ENCODE data around the gene RBMS3.

The RBMS3 gene

DNA sequence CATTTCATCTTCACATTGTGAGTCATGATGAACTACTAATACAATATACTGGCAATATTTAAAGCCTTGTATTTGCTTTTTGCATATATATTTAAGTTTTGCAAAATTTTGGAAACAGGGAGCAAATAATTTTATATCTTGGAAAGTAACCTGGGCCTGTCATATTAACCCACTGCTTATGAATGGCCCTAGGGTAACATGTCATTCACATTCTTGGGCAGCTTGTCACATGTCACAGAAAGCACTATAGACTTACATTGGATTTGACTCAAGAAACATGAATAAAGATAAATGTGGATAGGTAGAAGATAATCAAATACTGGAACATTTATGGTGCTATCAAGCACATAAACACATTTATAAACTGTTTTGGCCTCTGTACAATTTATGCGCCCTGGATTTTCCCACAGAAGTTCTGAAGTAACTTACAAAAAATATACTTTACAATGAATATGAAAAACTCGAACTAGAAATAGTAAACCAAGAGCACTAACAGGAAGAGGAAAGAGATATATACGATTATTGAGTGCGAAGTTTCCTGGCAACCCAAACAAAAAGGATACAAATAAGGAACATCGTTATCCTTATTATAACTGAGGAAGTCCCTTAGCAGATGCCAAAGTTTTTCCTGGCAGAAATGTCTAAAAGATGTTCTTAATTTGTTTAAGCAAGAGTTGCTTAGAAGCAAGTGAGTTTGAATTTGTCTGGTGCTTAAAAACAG lies 257.2 kb downstream of the RBMS3 start:
- no peak for DNase-seq

DNA sequence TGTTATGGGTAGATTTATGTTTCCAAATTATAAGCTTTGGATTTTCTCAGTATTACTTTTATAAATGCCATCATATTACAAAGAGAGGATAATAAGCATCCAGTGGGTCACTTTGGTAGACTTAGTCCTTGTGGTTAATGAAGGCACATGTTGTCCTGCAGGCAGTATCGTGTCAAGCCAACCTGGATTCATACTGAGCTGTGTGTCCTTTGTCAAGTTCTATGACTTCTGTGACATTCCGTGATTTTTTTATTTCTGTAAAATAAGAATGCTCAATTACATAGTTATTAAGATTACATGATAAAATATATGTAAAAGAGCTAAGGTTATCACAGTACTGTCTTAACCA lies 257.7 kb downstream of the RBMS3 start:
- no peak for DNase-seq

- no peak for DNase-seq
These were observed 259.7 kb downstream of the RBMS3 start for GRCh38 chr3:29540544-29540943.

DNA sequence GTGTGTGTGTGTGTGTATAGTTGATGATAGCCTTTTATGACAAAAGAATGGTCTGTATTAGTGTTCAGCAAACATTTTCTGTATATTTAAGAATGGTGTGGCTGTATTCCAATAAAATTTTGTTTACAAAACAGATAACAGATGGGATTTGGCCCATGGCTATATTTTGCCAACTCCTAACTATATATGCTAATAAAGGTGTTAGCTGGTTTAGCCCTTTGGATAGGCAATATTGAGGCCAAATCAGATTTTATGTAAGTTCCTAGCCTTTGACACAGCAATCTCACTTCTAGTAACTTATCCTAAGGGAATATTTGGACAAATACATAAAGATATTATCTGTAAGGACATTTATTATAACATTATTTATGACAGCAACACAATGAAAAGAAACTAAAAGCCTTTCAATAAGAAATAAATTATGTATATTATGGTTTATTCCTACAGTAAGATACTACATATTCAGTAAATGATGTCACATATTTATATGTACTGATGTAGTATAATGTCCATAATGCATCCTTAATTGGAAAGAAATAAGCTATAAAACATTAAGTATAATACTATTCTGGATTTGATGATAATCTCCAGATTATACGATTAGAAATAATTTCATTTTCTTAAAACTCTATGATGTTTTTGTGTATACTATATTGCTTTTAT lies 264.0 kb downstream of the RBMS3 start:
- no peak for DNase-seq

DNA sequence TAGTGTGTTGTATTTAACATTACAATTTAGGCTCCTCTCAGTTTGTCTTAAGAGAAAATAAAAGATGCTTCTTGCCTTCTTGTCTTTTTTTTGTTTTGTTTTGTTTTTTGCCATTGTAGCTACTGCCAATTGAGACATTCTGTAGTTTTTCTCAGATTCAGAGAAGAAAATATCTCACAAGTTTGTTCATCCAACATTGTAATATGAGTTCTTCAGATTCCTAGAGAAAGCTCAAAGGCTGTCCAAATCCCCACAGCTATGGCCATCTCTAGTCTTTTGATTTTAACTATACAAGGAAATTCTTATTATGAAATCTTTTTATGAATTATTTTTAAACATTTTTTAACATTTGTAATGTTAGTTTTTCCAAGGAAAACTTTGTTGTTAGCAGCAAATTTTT lies 264.7 kb downstream of the RBMS3 start:
- no peak for DNase-seq

GRCh38 chr3:29552051-29552450 lies 271.2 kb downstream of the RBMS3 start:
- DNase-seq, result no peak

DNA sequence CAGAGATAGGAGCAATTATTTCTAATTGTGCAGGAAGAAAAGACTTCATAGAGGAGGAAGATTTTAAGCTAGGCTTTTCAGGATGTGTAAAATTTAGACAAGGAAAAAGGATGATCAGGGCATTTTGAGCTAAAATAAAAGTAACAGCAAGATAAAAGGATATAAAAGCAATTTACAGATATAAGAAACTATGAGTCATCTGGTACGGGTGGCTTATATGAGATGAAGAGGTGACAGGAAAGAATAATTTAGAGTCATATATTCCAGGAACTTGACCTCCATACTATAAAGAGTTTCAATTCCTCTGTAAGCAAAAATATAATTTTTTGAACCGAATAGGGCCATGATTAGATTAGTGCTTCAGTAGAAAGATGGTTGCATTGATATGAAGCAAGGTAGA lies 273.7 kb downstream of the RBMS3 start:
- DNase-seq, result no peak

DNA sequence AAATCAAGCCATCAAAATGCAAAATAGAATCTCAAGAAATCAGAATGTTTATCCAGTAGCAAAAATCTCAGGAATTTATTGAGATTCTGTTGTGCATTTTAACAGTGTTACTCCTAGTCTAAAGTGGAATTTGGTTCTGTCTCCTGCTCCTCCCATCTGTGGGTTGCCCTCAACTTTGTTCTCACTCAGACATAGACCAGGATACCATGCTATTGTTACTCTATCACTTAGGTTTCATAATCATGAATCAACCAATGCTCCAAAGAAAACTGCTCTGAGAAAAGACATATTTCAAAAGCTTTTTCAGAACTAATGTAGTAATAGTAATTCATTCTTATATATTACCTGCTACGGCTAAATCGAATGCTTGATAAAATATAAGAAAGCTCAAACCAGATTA lies 274.7 kb downstream of the RBMS3 start:
- DNase-seq, result no peak

DNA sequence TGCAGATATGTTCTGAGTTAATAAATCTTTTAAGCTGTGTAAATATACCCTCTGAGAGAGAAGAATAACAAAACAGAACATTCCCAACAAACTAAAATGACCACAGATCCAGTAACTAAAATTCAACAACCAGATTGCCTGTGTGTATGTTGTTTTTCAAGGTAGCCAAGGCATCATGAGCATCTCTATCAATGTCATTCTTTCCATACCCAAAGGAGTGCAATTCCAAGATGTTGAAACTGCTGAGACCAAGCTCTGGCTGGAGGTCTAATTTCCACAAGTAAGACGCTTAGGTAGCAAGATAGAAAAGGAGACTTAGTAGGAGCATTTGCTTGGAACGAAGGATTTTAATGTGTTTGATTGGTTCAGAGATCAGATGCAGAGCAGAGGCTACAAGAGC lies 276.3 kb downstream of the RBMS3 start:
- no peak for DNase-seq

GRCh38 chr3:29557825-29558224 lies 277.0 kb downstream of the RBMS3 start:
- DNase-seq, result no peak

- DNase-seq, result no peak
These were observed 279.0 kb downstream of the RBMS3 start for GRCh38 chr3:29559741-29560465.

GRCh38 chr3:29561651-29562149 lies 280.8 kb downstream of the RBMS3 start:
- DNase-seq, result no peak

DNA sequence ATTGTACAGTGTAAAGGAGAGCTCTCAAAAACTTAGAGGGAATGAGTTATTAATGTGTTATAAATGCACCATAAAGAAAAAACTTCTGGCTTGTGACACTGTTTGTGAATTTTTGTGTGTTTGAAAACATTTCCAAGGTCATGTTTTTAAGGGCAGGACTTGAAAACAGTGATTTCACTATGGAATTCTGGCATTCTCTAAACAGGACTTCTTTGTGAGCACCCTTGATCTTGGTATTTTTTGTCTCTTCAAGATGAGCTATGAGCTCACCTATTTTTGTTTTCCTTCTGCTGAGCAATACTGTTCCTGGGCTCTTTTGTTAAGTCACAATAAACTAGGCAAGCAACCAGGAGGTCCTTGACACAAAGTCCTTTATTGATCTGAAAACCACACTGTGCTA lies 284.4 kb downstream of the RBMS3 start:
- no peak for DNase-seq

DNA sequence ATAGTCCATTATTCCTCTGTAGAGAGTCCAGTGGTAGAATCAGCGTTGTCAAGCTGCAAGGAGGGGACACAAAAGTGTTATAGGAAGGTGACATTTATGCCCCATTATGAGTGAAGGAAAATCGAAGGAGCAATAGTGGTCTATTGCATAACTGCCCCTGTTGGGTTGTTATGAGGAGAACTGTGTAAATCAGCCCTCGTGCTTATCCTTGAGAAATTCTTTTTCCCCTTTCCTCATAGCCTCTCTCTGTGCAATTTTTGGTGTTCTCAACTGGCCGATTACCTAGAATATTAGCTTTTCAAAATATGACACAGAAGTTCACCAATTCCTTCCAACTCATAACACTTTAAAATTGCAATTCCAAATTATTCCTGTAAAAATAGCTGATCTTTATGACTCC lies 286.6 kb downstream of the RBMS3 start:
- no peak for DNase-seq

- DNase-seq, result no peak
These were observed 287.5 kb downstream of the RBMS3 start for GRCh38 chr3:29568355-29568754.

DNA sequence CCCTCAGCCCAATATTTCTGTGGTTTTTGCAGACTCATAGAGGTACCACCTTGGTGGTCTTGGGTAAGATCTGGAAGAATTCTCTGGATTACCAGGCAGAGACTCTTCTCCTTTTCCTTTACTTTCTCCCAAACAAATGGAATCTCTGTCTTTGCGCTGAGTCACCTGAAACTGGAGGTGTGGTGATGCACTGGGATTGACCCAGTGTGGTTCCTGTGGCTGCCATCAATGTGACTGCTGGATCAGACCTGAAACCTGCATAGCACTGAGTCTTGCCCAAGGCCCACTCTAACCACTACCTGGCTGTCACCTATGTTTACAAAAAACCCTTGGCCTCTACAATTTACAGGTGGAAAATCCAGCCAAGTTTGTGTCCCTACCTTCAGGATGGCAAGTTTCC lies 295.3 kb downstream of the RBMS3 start:
- DNase-seq, result no peak

- DNase-seq, result no peak
These were observed 295.8 kb downstream of the RBMS3 start for GRCh38 chr3:29576675-29577074.

DNA sequence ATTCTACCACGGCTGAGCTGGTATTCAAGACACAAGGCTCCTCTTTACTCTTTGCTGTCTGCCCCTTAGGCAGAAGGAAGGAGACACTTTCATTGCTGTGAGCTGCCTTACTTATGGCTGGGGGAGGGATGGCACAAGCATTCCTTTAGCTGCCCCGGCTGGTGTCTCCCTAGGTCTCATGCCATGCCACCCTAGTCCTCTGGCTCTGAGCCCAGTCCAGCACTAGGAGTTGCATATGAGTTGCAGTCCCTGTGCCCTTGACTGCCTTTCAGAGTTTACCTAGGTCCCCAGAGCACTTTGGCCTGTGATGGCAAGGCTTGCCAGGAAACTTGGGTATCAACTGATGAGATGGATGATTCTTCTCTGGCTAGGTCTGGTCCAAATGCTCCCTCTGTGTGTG lies 296.4 kb downstream of the RBMS3 start:
- DNase-seq, result no peak

- no peak for DNase-seq
These were observed 300.4 kb downstream of the RBMS3 start for GRCh38 chr3:29581311-29581710.

DNA sequence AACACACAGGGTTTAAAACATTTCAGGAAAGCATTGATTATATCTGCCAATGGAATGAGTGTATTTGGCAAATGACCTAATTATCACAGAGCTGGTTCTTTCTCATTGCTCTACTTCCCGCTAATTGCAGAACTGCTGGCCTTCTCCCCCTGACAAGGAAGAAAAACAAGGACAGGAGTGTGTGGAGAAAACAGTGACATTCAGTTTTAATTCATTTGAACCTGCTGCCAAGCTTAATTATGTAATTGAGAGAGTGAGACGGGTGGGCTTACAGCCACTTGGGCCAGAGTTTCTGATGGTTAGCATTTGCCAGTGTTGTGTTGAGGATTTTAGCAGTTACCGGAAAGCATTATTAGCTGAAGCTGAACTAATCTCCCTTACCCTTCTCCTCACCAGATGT lies 301.4 kb downstream of the RBMS3 start:
- no peak for DNase-seq

GRCh38 chr3:29583861-29584260 lies 303.0 kb downstream of the RBMS3 start:
- no peak for DNase-seq

- no peak for DNase-seq
These were observed 304.5 kb downstream of the RBMS3 start for GRCh38 chr3:29585368-29585767.

DNA sequence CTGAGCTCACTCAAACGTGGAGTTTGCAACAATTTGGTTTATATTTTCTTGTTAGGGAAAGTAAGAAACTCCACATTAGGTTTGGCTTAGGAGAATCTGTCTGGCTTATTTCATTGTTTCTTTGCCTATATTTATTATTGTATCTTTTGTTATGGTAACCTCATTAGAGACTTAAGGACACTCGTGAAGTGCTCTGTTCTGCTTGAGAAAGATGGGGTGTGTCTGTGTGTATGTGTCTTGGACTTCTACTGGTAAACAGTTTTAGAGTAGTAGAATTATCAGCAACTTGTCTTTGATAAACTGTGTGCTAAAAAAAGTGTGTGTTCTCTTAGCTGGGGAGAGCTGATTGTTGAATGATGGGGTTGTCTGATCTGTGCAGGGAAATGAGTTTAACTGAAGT lies 306.5 kb downstream of the RBMS3 start:
- DNase-seq, result no peak

- no peak for DNase-seq
These were observed 309.1 kb downstream of the RBMS3 start for GRCh38 chr3:29590012-29590411.

Data from stimulated activated naive CD4-positive, alpha-beta T cell (primary cell).